ENCODE results near the gene BARX1.
"Not testable (repeated sequence)": the region's sequence is repeated elsewhere in the genome, so short reads cannot be mapped to it uniquely, and the experiment has no call there.

The BARX1 gene, protein sequence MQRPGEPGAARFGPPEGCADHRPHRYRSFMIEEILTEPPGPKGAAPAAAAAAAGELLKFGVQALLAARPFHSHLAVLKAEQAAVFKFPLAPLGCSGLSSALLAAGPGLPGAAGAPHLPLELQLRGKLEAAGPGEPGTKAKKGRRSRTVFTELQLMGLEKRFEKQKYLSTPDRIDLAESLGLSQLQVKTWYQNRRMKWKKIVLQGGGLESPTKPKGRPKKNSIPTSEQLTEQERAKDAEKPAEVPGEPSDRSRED

DNA sequence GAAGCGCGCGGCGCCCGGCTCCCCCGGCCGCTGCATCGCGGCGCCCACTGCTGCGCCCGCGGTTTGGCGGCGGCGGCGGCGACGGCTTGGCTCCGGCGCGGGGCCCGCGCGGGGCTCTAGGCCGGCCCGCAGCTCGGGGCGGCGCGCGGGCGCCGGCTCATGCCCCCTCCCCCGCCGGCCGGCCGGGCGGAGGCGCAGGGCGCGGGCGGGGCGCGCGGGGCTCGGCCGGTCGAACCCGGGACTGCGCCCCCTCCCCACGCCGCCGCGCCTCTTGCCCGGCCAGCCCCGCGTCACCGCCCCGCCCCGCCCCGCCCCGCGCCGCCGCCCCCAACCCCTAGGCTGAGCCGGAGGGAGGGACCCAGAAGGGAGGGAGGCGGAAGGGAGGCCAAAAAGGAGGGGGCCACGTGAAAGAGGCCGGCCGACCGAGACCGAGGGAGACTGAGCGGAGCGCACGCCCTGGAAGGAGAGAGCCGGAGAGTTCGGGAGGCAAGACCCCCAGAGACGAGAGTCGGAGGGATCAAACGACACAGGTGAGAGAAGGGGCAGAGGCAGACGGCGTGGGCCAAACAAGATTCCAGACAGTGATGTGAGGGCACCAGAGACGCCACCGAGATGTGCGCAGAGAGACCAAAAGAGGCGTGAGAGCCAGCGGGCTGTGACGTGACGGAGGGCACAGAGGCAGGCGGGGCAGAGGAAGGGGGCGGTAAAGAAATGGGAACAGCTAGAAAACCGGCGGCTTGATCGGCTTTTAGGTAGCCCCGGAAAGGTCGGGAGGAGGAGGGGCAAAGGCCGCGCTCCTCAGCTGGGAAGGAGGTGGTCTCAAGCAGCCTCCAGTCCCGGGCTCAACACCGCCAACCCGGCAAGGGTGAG is at the start of gene BARX1:
Gene BARX1 (minus strand): TSS at position 245 of the 870 bp plus-strand sequence. CDS start 209 bp downstream, at position 36.
- peak; percentile 59 to 64 for DNase-seq

DNA sequence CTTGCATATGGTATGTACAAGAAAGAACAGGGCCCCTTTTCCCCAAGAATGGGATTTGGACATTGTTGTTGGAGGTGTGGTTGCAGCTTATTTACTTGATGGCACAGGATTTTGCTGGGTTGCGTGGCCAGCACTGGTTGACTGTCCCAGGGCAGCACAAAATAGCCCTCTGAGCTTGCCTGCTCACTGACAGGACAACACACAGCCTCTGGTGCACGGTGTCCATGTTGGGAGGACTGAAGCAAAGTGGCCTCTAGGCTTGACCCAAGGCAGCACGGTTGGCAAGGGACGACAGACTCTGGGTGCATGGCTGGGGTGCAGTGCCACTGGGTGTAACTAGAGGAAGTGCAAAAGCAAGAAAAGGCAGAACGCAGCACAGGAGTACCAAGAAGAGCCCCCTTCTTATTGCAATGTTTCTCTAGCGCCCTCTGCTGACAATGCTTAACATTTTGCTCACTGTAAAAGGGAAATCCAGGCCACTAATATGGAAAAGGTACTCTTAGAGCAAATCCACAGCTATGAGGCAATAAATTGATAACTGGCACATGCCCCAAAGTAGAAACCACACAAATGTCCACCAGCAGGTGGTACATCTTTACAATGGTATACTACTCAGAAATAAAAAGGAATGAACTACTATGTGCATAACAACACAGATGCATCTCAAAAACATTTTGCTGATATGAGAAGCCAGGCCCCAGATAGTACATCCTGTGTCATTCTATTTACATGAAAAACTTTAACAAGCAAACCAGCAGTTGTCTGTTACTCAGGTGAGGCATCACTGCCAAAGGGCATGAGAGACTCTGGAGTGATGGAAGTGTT is 47.4 kb upstream of the BARX1 start:
- peak; percentile 75 to 82 for DNase-seq

DNA sequence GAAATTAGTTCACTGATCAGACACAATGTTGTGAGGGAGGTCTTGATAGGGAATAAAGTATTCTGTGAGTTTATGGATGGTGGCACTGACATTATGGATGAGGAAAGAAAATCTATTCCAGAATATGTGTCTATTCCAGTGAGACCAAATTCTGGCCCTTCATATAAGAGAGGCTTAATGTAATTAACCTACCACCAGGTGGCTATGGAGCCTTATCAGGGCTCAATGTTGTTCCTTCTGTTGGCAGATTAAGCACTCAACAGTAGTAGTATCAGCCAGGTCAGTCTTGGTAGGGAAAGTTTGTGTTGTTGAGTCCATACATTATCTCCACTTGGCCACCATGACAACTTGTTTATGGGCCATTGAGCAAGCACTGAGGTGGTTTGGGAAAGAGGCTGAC is 41.7 kb upstream of the BARX1 start:
- DNase-seq = no peak

DNA sequence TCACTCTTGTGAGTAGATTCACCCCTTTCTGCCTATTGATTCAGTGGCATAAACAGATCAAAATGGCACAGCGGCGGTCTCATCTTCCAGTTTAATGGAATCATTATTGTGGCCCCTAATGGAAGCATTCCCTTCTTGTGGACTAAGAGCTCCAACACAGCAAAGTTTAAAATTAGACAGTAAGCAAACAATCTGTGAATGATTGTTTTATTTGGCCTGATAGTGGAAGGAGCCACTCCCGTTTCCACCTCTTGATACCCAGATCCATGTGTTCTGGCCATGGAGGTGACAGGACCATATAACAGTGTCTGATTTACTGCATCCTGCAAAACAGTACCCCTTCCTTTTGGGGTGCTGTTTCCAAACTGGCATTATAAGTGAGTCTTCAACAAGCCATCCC is 41.2 kb upstream of the BARX1 start:
- no peak for DNase-seq

DNA sequence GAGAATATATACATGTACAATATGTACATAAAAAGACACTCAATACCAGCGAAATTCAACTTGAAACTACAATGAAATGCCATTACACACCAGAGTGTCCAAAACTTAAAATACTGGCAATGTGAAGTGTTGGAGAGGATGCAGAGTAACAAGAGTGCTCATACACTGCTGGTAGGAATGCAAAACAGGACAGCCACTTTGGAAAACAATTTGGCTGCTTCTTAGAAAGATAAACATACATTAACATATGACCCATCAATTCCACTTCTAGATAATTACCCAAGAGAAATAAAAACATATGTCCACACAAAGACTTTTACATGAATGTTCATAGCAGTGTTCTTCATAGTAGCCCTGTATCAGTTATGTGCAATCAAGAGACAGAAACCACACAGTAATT is 39.4 kb upstream of the BARX1 start:
- DNase-seq = no peak

DNA sequence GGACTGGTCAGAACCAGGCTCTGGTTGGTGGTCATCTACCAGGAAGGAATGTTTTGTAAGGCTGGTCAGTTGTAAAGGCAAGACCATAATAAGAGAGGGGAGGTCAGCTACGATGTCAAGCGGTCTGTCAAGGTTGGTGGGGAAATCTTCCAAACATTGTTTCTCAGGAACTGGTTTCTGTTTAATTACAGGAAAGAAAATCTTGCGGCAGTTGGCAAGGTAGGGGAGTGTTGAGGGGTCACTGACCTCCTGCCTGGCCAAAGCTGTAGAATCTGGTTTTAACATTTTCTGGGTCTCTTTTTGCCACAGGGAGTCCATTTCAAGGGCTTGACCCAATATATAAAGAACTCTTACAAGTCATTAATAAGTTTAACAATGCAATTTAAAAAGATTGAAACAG is 39.0 kb upstream of the BARX1 start:
- no peak for DNase-seq

DNA sequence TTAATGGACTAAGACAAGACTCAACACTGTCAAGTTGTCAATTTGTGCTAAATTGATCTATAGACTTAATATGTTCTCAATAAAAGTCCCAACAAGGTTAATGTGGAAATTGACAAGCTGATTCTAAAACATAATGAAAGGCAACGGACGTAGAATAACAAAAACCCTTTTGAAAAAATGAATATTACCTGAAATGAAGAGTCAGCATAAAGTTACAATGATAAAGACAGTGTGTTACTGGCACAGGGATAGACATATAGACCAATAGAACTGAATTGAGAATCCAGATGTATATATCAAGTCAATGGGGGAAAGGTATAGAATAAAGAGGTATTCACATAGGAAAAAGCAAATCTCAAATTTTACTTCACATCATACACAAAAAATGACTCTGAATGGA is 37.7 kb upstream of the BARX1 start:
- DNase-seq = no peak

DNA sequence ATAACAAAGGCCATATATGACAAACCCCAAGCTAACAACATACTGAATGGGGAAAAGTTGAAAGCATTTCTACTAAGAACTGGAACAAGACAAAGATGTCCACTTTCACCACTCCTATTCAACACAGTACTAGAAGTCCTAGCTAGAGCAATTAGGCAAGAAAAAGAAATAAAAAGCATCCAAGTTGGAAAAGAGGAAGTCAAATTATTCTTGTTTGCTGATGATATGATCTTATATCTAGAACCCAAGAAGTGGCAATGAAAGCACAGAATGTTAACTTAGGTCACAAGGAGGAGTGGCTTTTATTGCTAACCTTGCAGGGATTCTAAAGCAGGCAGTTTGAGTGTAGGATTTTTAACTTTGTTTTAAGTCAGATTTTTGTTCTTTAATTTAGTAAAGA is 35.3 kb upstream of the BARX1 start:
- no peak for DNase-seq

DNA sequence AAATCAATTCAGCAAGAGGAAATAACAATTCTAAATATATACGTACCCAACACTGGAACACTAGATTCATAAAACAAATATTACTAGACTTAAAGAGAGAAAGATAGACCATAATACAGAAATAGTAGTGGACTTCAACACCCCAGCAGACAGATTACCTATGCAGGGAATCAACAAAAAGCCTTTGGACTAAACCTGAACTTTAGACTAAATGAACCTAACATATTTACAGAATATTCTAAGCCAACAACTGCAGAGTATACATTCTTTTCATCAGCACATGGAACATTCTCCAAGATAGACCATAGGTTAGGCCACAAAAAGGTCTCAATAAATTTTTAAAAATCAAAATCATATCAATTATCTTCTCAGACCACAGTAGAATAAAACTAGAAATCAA is 32.9 kb upstream of the BARX1 start:
- DNase-seq = no peak

DNA sequence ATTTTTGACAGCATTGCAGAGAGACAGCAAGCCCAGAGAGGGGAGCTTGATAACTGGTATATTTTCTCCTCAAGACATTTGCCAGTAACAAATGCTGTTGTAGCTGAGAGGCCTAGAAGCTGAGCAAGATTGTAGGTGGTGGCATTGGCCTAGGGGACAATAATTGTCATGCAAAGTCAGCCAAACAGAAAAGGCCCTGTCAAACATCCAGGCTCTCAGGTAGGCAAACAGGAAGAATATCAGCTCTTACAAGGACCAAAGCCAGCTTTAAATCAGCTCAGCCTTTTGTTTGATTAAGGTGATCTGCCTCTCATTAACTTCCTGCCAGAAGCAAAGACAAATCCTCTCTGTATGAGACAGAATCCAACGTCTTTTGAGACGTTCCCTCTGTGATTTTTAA is 29.7 kb upstream of the BARX1 start:
- peak in 1 of 2 experiments; percentile 61 for DNase-seq

DNA sequence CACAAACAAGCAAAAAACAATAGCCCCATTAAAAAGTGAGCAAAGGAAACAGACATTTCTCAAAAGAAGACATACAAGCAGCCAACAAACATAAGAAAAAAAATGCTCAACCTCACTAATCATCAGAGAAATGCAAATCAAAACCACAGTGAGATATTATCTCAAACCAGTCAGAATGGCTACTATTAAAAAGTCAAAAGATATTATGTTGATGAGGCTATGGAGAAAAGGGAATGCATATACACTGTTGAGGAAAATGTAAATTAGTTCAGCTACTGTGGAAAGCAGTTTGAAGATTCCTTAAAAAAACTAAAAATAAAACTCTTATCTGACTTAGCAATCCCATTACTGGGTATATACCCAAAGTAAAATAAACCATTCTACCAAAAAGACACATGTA is 28.7 kb upstream of the BARX1 start:
- DNase-seq = no peak

DNA sequence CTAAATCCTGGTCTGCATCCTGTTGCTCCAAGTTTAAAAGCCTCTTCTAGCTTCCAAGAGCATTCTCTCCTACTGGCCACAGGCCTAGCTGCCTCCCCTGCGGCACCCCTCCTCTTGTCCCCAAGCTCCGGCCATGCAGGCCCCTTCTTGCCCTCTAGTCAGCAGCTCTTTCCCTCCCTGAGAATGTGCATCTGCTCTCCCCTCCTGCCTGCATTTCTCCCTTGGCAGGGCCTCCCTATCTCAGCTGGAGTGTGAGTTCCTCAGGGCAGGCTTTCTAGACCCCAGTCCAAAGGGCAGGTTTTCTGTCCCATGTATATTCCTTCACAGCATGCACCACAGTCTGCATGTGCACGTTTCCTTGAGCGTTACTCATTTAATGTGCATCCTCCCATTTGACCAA is 24.6 kb upstream of the BARX1 start:
- no peak for DNase-seq

DNA sequence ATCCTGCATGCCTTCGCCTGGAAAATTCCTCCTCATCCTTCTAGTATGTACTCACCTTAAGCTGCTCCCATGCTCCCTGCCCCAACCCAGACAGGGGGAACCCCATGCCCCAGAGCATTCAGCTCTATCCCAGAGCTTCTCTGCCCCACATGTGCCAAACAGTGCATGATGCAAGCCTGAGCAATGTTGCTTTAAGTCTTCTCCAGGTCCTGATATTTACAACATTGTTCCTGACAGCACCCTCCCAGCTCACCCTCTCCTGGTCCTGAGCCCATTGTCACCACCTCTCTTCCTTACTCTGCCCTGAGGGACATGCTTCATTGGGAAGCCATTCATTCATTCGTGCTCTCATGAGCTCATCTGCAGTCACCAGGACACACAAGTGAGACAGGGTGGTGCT is 23.4 kb upstream of the BARX1 start:
- peak in 1 of 2 experiments; percentile 28 for DNase-seq

DNA sequence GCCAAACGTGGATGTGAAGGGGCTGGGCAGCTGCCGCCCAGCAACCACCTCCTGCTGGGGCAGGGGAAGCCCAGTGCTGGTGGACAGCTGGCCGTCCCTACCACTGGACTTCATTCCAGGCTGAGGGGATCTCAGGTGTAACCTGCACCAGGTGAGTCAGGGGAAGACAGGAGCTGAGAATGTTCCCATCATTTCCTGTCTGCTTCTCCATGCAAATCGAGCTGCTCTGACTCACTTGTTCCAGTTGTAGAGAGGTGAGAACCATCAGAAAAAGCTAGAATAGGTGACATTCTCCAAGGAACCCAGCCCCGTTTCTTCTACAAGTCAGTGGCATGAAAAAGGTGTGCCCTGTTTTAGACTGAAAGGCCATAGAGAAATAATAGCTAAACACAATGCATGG is 21.8 kb upstream of the BARX1 start:
- no peak for DNase-seq

DNA sequence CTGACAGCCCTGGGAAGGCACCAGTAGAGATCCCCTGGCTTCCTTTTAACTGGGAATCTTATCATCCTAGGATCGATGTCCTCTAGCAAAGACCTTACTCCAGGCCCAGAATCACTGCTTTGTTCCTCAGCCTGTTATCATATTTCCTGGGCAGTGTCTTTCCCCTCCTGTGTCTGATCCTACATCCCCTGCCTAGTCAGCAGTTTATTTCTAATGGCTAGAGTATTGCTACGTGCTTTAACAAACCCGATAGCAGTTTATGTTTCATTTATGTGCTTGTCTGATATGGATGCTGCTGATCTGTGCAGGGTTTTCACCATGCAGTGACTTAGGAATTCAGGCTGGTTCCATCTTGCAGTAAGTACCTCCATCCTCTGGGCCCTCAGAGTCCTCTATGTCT is 20.9 kb upstream of the BARX1 start:
- no peak for DNase-seq

DNA sequence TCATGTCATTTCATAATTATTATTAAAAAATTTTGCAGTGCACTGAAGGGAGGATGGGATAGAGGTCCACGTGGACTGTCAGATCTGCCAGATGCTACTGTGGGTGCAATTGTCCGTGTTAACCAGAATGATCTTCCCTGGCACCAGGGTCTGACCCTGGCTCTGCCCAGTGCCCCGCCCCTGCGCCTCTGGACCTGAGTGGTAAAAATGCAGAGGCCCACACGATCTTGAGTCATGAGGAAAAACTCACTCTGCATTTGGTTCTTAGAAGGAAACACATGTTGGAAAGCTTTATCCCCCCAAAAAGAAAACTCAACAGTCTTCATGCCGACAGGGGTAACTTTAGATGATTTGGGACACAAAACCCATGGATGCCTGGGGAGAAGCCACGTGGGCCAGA is 20.1 kb upstream of the BARX1 start:
- DNase-seq = no peak

DNA sequence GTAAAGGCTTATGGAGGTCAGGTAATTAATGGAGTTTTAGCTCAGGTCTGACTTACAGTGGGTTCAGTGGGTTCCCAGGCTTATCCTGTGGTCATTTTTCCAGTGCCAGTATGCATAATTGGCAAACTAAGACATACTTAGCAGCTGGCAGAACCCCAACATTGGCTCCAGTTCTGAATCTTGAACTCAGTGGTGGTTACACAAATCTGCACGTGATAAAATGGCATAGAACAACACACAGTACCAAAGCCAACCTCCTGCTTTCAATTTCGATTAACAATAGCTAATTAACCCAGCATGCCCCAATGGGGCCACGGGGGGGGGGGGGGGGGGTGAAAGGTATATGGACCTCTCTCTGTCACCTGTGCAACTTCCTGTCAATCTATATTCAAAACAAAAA is 19.0 kb upstream of the BARX1 start:
- DNase-seq = peak in 1 of 2 experiments; percentile 65

DNA sequence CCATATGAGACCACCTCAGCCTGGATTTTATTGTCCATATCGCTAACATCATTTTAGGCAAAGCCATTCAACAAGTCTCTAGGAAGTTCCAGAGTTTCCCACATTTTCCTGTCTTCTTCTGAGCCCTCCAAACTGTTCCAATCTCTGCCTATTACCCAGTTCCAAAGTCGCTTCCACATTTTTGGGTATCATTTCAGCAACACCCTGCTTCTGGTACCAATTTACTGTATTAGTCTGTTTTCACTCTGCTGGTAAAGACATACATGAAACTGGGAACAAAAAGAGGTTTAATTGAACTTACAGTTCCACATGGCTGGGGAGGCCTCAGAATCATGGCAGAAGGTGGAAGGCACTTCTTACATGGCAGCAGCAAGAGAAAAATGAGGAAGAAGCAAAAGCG is 17.5 kb upstream of the BARX1 start:
- not testable (repeated sequence) for DNase-seq

DNA sequence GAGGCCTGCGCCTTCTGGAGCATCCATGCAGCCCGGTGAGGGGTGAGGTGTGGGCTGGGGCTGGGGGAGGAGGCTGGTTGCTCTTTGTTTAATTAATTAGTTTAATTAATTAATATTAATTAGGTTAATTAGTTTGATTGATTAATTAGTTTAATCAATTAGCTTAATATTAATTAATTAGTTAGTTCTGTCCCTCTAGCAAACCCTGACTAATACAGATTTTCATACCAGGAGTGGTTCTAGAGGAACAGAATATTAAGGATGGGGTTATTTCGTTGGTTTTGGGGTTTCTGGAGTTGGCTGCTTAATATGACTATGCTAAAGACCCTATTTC is 14.1 kb upstream of the BARX1 start:
- DNase-seq = no peak

DNA sequence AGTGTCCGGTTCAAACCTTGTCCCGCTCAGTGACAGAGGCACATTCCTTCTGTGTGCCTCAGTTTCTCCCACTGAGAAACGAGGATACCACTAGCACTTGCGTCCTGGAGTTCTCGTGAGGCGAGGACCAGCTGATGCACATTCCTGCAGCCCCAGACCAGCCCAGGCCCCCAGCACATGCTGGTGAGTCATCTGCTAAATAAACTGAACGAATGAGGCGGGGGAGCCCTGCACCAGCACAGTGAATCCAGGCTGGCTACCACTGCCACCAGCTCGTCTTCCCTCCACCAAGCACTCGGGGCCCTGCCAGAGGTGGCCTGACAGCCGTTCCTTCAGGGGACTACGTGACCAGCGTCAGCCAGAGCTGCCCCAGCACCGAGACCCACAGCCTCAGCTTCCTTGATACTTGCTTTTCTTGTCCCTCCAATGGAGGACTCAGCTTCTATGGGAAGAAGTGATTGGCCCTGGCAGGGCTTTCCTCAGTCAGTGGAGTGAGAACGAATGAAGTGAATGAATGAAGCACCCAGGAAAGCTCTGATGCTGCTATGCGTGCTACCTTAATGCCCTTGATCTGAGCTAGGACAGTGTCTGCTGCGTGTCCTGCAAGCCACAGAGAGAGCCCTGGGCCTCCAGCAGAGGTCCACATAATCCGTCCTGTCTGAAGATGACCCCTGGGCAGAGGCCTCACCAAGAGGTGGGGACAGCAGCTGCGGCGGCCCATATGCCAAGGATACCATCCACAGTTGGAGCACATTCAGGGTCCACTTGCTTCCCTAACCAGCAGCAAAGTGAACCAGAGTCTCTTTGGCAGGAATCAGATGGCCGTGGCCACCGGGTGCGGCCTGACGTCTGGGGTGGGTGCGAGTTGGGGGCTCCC is 13.5 kb upstream of the BARX1 start:
- DNase-seq = no peak

DNA sequence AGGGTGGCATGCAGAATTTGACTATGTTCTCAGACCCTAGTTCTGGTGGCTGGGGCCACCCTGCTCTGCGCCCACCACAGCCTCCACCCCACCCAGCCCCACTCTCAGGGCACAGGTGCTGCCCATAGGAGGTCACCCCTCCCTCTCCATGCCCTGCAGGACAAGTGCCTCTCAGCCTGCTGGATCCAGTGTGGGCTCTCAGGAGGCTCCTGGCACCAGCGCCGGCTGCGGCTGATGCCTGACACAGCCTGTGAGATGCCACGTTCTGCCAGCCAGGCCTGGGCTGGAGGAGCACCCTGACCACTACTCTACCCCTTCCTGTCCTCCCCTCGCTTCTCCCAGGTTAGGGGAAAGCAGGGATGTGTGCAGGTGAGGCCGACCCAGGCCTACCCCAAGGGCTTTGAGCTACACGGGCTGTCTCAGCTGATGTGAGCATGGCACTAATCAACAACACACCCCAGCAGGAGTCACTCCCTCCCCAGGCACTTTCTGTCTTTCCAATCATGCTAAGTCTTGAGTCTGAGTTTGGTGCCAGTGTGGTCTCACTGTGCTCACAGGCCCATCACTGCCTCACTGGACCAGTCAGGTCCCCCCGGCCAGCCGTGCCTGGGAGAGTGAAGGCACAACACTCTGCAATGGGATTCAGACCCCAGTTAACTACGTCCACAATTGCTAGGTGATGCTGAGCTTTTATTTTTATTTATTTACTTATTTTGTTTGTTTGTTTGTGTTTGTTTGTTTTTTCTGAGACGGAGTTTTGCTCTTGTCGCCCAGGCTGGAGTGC is 12.1 kb upstream of the BARX1 start:
- no peak for DNase-seq
